ENCODE results near the gene MTTP.

DNA sequence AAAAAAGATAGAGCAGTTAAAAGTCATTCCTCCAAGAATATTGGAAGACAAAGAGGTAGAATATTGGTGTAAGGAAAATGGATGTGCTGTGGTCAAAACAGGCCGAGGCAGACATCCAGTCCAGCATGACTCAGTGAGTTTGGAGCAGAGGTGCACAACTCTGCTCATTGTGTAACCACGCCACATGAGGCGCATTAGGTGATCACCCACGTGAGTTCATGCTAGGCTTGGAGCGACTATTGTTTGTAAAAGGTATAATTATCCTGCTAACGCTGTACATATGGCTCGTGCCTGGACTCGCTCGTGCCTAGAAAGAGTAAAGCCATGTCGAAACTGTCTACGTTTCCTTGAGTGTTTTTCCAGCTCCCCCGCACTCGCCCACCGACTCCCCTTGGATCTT lies 59.1 kb downstream of the MTTP start:
- TF ChIP-seq EZH2 (IDR thresholded peaks at IDR 0.05; ENCODE audit: low read length), result no peak
- TF ChIP-seq, protein P1, sequence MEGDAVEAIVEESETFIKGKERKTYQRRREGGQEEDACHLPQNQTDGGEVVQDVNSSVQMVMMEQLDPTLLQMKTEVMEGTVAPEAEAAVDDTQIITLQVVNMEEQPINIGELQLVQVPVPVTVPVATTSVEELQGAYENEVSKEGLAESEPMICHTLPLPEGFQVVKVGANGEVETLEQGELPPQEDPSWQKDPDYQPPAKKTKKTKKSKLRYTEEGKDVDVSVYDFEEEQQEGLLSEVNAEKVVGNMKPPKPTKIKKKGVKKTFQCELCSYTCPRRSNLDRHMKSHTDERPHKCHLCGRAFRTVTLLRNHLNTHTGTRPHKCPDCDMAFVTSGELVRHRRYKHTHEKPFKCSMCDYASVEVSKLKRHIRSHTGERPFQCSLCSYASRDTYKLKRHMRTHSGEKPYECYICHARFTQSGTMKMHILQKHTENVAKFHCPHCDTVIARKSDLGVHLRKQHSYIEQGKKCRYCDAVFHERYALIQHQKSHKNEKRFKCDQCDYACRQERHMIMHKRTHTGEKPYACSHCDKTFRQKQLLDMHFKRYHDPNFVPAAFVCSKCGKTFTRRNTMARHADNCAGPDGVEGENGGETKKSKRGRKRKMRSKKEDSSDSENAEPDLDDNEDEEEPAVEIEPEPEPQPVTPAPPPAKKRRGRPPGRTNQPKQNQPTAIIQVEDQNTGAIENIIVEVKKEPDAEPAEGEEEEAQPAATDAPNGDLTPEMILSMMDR (optimal IDR thresholded peaks at IDR 0.05 in 1 of 3, IDR thresholded peaks at IDR 0.05 in 1 of 3, conservative IDR thresholded peaks at IDR 0.05 in 1 of 3; ENCODE audit: extremely low read depth in 1 of 3, insufficient read depth in 2 of 3, low read length in 3 of 3), result peak in 1 of 3 experiments; percentile 27

All from keratinocyte (primary cell).